ENCODE data around the gene OPRL1. TPM values are rescaled to one million over a fixed set of nuclear protein-coding genes. Genes with fewer than 3 reads are reported as not detected.

The OPRL1 gene
- polyA plus RNA-seq, 1 of the 3 experiments (the other 2 are of a cell fraction) = 1.8 TPM

DNA sequence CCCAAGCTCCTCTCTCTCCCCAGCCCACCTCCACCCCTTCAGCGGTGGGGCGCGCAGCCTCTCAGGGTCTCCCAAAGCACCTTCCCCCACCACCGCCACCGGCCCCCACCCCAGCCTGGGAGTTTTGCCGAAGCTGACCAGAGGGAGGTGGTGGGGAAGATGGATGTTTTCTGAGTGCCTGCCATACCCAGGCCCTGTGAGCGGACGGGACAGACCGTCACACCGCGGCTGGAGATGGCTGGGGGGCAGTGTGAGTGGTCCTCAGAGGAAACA is 38.2 kb upstream of the OPRL1 start (continued):
- TF ChIP-seq, protein P1, sequence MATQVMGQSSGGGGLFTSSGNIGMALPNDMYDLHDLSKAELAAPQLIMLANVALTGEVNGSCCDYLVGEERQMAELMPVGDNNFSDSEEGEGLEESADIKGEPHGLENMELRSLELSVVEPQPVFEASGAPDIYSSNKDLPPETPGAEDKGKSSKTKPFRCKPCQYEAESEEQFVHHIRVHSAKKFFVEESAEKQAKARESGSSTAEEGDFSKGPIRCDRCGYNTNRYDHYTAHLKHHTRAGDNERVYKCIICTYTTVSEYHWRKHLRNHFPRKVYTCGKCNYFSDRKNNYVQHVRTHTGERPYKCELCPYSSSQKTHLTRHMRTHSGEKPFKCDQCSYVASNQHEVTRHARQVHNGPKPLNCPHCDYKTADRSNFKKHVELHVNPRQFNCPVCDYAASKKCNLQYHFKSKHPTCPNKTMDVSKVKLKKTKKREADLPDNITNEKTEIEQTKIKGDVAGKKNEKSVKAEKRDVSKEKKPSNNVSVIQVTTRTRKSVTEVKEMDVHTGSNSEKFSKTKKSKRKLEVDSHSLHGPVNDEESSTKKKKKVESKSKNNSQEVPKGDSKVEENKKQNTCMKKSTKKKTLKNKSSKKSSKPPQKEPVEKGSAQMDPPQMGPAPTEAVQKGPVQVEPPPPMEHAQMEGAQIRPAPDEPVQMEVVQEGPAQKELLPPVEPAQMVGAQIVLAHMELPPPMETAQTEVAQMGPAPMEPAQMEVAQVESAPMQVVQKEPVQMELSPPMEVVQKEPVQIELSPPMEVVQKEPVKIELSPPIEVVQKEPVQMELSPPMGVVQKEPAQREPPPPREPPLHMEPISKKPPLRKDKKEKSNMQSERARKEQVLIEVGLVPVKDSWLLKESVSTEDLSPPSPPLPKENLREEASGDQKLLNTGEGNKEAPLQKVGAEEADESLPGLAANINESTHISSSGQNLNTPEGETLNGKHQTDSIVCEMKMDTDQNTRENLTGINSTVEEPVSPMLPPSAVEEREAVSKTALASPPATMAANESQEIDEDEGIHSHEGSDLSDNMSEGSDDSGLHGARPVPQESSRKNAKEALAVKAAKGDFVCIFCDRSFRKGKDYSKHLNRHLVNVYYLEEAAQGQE (IDR thresholded peaks at IDR 0.05; ENCODE audit: low read depth, low read length) = no peak
- TF ChIP-seq RCOR1 (IDR thresholded peaks at IDR 0.05; ENCODE audit: low read length) (no peak), NRF1 (IDR thresholded peaks at IDR 0.05; ENCODE audit: low read depth, low read length) (no peak), RXRA (IDR thresholded peaks at IDR 0.05; ENCODE audit: borderline replicate concordance, low read depth) (no peak), SIN3A (IDR thresholded peaks at IDR 0.05; ENCODE audit: borderline replicate concordance, low read depth, low read length) (no peak)
- TF ChIP-seq, protein P2, sequence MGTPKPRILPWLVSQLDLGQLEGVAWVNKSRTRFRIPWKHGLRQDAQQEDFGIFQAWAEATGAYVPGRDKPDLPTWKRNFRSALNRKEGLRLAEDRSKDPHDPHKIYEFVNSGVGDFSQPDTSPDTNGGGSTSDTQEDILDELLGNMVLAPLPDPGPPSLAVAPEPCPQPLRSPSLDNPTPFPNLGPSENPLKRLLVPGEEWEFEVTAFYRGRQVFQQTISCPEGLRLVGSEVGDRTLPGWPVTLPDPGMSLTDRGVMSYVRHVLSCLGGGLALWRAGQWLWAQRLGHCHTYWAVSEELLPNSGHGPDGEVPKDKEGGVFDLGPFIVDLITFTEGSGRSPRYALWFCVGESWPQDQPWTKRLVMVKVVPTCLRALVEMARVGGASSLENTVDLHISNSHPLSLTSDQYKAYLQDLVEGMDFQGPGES (IDR thresholded peaks at IDR 0.05; ENCODE audit: low read depth, low read length) = no peak

DNA sequence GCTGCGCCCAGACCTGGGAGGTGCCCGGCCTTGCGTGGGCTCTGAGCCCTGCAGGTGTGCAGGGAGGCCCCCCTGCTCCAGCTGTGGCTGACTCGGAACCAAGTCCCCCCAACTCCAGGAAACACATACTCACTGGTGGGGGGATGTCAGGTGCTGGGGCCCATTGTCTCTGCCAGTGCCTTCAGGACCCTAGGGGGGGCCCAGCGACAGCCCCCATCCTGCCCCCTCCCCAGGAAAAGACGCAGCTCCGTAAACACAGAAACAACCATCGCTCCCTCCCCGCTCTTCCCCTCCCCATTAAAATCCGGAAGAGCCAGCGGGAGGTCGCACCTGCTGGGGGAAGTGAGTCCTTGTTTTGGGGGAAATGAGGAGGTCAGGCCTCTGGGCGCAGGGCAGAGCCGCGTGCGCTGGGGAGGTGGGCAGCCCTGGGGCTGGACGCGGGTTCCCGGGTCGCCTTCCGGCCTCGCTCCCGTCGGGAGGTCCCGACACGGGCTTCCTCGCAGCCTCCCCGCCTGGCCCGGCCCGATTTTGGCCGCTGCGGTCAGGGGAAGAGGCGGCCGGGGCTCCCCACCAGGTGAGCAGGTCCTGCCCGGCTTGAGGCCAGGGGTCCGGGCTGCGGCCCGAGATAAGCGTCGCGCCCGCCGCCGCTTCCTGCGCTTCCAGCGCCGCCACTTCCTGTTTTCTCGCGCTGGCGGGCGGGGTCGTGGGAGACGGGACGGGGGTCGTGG is 37.7 kb upstream of the OPRL1 start:
- TF ChIP-seq EZH2phosphoT487 (IDR thresholded peaks at IDR 0.05; ENCODE audit: borderline replicate concordance, low read depth) = no peak
- TF ChIP-seq GABPA (IDR thresholded peaks at IDR 0.05; ENCODE audit: low read depth) = peak; percentile 32; the same call in 1 of the 2 replicates
- no peak for TF ChIP-seq RCOR1 (IDR thresholded peaks at IDR 0.05; ENCODE audit: low read length)
- TF ChIP-seq, protein P3, sequence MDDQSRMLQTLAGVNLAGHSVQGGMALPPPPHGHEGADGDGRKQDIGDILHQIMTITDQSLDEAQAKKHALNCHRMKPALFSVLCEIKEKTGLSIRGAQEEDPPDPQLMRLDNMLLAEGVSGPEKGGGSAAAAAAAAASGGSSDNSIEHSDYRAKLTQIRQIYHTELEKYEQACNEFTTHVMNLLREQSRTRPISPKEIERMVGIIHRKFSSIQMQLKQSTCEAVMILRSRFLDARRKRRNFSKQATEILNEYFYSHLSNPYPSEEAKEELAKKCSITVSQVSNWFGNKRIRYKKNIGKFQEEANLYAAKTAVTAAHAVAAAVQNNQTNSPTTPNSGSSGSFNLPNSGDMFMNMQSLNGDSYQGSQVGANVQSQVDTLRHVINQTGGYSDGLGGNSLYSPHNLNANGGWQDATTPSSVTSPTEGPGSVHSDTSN (IDR thresholded peaks at IDR 0.05) = no peak
- Histone ChIP-seq H4K20me1 (ENCODE audit: insufficient read depth) (no peaks in the 10 kb centered on the region), H3K4me3 (ENCODE audit: low read depth in 2 of 2, low read length in 1 of 2) (peak overlapping the region in 1 of 2 experiments; percentile 47; a peak in 2 of 4 replicates), H3K4me1 (ENCODE audit: control insufficient read depth in 1 of 2, insufficient read depth in 2 of 2, low read depth in 1 of 2, low read length in 1 of 2) (peaks cover 0 to 13% of the 10 kb centered on the region in 2 experiments; a peak in 1 of 4 replicates), H2AFZ (ENCODE audit: low read depth) (0 out of 2 replicates have a peak overlapping the region, but pooled peaks have one; percentile 59), H3K27me3 (ENCODE audit: insufficient read depth) (peaks cover 14% of the 10 kb centered on the region), H3K9me2 (no peaks in the 10 kb centered on the region), H3K4me2 (peak overlapping the region; percentile 59; the same call in 1 of the 2 replicates), H3K27ac (ENCODE audit: low read depth in 2 of 2, low read length in 1 of 2) (no peak overlapping the region), H3K79me2 (ENCODE audit: insufficient read depth) (no peaks in the 10 kb centered on the region), H3K9me3 (no peaks in the 10 kb centered on the region), H3F3A (replicated peaks; ENCODE audit: insufficient read depth) (peaks cover 10% of the 10 kb centered on the region), H3K36me3 (replicated peaks in 1 of 2; ENCODE audit: control insufficient read depth in 1 of 2, insufficient read depth in 2 of 2, low read length in 1 of 2) (no peaks in the 10 kb centered on the region), H3K9ac (no peak overlapping the region)
- 19% methylated on average over 20 of the region's 55 CpGs for WGBS (ENCODE audit: low lambda C conversion rate)
- ChIA-PET CTCF (interaction anchor here (0.9 to 7.7 kb wide), 3 partner anchors 11 to 78 kb away, joined by 4 to 52 read pairs (median 10); no protein-coding TSS in a partner anchor), POLR2A (no interaction called here)
- DNase-seq = no peak
